T-helper 22 cell (primary cell): ENCODE measurements around the gene KHDRBS1.
"Not testable (repeated sequence)": the region's sequence is repeated elsewhere in the genome, so short reads cannot be mapped to it uniquely, and the experiment has no call there.

ENCODE experiments used
- DNase-seq: peaks from one replicate; pipeline ENCODE4 v3.0.0-alpha.2; 2020; ENCODE audit warnings: low read depth

Gene KHDRBS1

DNA sequence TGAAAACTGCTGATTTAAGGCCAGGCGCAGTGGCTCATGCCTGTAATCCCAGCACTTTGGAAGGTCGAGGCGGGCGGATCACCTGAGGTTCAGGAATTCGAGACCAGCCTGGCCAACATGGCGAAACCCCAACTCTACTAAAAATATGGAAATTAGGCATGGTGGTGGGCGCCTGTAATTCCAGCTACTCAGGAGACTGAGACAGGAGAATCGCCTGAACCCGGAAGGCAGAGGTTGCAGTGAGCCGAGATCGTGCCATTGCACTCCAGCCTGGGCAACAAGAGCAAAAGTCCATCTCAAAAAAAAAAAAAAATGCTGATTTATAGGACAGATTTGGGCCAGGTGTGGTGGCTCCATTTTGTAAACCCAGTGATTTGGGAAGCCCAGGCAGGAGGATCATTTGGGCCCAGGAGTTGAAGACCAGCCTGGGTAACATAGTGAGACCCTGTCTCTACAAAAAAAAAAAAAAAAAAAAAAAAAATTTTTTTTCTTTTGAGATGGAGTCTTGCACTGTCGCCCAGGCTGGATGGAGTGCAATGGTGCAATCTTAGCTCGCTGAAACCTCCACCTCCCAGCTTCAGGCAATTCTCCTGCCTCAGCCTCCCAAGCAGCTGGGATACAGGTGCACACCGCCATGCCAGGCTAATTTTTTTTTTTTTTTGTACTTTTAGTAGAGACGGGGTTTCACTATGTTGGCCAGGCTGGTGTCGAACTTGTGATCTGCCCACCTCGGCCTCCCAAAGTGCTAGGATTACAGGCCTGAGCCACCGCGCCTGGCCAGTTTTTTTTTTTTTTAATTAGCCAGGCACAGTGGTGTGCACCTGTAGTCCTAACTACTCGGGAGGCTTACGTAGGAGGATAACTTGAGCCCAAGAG, 52.2 kb downstream of the KHDRBS1 start:
- DNase-seq: not testable (repeated sequence)

DNA sequence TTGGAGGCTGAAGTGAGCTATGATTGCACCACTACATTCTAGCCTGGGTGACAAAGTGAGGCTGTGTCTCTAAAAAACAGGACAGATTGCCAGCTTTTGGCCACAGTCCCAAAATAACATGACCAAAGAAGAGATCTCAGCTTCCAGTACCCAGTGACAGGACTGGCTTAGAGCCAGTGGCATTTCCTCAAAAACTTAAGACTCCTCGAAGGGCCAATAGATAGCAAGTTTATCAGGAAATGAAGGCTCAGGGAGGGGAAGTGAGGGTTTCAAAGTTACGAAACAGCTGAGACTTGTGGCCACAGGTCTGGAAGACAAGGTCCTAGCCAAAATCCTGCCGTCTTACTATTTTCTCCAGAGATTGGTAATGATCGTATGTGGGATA, 52.8 kb downstream of the KHDRBS1 start:
- DNase-seq: no peak

- no peak for DNase-seq
Measured at GRCh38 chr1:32068957-32069588, 55.4 kb downstream of the KHDRBS1 start.

- no peak for DNase-seq
Measured at GRCh38 chr1:32071758-32072621, 58.3 kb downstream of the KHDRBS1 start.

- peak; percentile 86 for DNase-seq
Measured at GRCh38 chr1:32072622-32073298, 59.1 kb downstream of the KHDRBS1 start, which contains the start of gene TMEM39B. TSS of gene TMEM39B (plus strand) at chr1:32072939. CDS start at chr1:32073048, 109 bp downstream.

DNA sequence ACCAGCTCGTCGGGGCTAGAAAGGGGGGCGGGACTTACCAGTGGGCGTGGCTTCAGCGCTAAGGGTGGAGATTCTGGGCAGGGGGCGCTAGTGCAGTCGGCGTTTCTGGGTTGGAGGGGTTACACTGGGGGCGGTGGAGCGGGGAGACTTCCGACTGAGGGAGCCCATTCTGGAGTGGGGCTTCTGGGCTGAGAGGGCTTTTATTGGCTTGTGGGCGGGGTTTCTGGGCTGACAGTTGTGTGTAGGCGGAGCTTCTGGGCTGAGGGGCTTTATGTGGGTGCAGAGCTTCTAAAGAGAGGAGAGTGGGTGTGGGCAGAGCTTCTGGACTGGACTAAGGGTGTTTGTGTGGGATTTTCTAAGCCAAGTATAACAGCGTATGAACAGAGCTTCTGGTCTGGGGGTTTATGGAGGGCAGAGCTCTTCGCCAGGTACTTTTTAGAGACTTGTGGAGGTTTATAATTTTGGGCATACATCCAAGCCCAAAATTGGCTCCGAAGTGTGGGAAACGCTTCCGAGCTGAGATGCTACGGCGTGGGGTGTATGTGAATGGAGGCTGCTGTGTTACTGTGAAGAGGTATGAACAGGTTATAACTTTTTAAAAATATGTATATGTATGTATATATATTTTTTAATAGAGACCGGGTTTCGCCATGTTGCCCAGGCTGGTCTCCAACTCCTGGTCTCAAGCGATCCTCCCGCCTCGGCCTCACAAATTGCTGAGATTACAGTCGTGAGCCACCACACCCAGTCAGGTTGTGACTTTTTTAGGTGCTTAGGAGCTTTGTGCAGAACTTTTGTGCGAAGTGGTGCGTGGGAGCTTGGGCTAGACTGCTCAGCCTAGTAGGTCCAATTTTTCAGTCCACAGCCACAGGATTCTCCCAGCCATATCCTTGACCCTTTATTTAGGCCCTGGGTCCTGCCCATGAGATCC, 59.9 kb downstream of the KHDRBS1 start:
- DNase-seq: peak; percentile 85

DNA sequence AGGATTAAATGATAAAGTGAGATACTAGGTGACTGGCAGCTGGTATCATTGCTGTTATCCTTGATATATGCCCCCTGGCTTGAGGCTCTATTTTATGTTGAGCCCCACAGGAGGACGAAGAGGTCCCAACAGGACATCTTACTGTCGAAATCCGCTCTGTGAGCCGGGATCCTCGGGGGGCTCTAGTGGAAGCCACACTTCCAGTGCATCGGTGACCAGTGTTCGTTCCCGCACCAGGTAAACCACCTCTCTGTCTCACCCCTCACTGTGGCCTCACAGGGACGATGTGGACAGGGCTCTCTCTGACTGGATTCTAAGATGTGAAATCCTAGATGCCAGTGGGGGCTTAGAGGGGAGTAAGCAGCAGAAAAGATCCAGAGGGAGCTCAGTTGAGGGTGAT, 61.2 kb downstream of the KHDRBS1 start:
- DNase-seq: no peak

DNA sequence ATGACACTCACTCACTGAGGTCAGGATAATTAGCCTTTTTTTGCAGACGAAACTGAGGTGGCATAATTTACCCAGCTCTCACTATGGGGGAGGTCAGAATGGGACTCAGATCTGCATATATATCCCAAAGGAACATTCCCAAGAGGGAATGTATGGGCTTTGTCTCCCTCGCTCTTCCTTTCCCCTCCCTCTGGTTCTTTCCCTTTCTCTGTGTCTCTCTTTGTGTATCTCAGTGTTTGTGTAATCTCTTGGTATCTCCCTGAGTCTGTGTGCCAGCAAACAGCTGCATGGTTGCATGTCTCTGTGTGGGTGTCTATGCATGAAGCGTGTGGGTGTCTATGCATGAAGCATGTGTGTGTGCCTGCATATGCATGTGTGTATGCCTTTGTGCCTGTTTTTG, 63.8 kb downstream of the KHDRBS1 start:
- DNase-seq: no peak

GRCh38 chr1:32082022-32082421, 68.4 kb downstream of the KHDRBS1 start:
- DNase-seq: no peak

GRCh38 chr1:32086381-32086780, 72.7 kb downstream of the KHDRBS1 start:
- DNase-seq: not testable (repeated sequence)

- DNase-seq: no peak
Measured at GRCh38 chr1:32091176-32091575, 77.5 kb downstream of the KHDRBS1 start.

DNA sequence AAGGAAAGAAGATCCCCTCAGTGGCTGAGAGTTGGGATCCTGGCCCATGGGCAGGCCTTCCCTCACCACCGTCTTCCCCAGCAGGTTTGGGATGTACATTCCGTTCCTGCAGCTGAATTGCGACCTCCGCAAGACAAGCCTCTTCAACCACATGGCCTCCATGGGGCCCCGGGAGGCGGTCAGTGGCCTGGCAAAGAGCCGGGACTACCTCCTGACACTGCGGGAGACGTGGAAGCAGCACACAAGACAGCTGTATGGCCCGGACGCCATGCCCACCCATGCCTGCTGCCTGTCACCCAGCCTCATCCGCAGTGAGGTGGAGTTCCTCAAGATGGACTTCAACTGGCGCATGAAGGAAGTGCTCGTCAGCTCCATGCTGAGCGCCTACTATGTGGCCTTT, 77.9 kb downstream of the KHDRBS1 start:
- DNase-seq: no peak
